Suppressor macrophage treated with lipopolysaccharide for 1 hour (primary cell): ENCODE results near the gene ATOSB.

Source experiments
- DNase-seq, 3 donors: peaks; one replicate each; pipeline ENCODE4 v3.0.0-alpha.2; 2020 to 2022

The ATOSB gene

DNA sequence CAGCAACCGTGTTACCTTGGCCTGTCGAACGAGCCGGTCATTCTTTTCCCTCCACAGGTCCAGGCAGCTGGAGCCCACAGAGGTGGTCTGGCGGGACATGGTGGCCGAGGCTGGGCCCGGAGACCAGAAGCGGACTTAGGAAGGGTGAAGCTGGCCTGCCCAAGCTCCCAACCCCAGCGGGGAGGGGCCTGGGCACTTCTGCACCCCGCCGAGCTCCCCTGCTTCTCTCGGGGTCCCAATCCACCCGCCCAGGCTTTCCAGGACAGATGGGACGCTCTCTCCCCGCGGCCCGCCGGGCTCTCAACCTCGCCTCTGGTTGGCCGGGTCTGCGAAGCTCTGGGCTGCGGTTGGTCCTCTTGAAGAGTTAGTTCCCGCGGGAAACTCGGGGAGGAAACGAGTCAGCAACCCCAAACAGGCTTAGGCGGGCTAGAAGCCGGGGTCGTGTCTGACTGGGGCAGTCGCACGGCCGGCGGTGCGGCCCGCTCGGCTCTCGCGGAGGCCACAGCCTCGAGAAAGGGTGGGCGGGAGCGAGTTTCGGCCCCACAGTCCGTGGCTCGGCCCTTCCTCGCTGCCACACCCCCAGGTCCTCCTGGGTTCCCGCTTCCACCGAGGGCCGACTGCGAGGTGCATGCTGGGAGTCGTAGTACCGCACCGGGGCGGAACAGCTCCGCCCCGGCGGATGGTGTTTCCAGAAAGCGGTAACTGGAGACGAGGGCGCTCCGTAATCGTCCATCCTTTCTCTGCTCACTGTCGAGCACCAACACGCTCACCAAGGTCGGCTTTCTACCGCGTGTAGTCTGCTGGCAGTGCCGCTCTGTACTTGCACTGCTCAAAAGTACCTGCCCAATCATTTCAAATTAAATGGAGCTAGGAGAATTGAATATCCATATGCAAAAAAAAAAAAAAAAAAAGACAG, 36.0 kb downstream of the ATOSB start, which contains the start of gene FANCG:
Gene FANCG (minus strand): TSS at position 517 of the 916 bp plus-strand sequence. CDS start 418 bp downstream, at position 99.
- peak; percentile 91 to 95 (median 94) for DNase-seq

DNA sequence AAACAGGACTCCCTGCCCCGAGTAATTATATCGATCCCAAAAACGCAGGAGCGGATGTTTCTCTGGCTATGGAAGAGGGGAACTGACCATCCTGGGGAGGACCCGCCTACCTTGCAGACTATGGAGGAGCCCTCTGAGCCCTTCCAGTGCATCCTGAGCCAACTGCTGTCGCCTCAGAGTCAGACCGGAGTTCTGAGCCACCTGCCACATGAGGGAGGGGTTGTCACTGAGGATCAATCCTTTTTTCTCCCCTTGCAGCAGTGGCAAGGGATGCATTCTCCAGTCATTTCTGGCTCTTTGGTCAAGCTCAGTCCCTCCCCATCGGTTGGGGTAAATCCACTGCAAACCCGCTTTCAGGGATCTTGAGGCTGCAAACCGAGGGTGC, 36.6 kb downstream of the ATOSB start:
- DNase-seq: no peak

DNA sequence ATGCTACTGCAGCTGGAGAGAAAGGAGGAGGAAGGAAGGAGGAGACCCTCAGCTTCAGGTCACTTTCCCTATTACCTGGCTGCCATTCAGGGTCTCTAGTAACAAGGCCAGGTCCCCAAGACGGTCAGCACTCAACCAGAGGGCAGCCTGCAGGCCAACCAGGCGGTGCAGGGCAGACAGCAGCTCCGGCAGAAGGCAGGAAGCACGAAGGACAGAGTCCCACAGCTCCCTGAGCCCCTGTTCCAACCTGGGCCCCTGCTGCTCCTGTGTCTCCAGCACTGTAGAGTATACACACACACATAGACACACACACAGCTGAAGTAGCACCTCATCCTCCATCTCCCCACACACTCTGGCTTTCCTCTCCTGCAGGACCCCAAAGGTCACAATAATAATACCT, 37.6 kb downstream of the ATOSB start:
- no peak for DNase-seq

DNA sequence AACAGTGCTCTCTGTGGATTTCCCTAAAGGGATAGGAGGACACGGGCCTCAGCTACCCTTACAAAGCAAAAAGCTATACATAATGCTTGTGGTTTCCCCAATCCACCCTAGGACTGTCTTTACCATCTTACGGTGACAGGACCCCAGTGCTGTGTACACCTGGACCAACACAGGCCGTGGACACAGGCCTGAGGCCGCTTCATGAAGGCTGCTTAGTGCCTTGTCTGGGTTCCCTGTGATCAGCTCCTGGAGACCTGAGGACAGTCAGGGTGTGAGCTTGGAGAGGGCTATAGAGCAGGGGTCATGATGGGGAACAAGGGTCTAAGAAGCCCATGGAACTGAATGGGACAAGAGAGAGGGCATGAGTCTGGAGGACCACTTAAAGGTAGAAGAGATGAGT, 38.8 kb downstream of the ATOSB start:
- no peak for DNase-seq

DNA sequence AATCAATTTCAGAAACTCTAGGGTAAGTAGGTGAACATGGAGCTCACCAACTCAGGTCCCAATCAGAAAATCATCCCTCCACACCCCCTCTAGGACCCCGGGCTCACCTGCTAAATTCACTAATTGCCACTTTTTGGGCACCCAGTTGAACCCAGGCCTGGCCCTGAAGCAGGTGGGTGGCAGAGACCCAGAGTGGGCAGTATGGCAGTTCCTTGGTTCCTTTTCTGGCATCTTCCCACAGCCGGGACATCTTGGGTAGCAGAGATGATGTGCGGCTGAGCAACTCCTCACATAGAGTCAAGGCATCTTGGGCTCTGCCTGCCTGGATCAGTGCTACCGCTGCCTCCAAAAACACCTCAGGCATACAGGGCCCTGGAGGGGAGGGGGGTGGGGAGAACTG, 40.3 kb downstream of the ATOSB start:
- no peak for DNase-seq

DNA sequence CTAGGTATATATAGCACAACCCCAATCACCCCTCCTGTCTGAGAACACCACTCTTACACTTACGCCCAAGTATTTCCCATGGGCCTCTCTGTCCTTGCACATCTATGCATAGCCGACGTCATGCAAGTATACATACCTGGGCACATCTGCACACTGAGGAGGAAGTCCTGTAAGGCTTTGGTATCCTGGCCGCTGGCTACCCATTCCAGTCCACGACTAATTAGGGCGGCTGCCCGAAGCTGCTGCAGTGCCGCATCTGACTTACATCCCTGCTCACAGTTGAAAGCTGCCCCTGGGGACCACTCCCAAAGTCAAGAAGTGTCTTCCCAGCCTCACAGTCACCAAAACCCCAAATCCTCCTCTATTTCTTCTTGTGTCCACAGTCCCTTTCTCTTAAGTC, 40.9 kb downstream of the ATOSB start:
- DNase-seq: no peak

DNA sequence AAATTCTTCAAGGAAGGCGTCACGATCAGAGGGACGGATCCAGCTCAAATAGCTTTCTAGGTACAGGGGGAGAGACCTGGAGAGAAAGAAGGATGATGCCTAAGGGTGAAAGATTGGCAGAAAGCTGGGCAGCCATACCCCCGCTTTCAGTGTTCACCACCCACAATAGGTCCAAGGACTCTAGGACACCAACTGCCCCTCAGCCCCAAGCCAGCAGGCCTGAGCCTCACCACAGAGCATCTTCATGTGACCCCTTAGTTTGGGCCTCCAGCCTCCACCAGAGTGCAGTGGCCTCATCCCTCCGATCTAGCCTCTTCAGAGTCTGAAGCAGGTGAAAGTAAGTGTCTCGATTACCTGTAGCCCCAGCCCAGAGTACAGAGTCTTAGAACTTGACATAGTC, 41.5 kb downstream of the ATOSB start:
- no peak for DNase-seq

DNA sequence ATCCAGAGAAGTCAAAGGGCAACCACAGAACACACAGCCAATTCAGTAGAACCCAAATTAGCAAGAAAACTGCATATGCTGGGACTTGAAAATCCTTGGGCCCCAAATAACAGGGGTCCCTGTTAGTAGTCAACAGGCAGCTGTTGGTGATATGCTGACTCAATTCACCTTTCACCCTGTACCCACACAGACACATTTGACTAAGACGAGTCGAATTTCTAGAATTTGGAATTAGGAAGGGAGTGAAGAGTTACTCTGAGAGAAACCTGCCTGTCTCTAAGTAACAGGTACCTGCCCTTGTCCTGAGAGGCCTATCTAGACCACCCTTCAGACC, 42.4 kb downstream of the ATOSB start:
- no peak for DNase-seq

DNA sequence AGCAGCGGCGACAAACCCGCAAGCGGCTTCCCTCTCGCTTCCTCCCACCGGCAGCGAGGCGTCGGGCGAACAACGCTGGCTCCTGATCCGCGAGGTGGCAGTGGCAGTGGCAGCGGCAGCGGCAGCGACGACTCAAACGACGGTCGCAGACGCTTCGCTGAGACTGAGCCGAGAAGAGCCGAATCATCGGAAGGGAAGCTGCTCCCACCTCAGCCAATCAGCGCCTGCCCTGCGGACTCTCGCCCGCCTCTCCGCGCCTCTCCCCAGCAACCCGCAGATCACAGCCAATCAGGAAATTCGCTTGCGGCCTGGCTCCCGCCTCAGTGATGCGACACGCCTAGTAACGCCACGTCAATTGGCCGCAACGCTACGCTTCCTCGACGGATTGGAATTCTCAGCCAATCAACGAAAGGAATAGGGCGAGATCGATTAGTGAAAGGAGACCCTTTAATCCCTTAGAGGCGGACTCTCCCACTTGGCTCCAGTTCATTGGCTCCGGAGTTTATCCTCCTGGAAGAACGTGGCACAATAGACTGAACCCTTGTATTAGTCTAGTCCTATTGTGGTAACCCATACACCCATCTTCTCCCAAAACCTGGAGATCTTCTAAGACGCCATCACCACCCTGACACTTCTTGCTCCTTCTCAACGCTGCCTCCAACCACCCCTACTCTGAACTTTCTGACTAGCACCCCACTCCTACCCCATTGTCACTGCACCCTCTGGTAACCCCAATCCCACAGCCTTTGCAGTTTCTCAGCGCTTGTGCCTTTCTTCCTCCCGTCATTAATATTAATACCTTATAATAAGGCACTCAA, 43.0 kb downstream of the ATOSB start, which contains the start of gene VCP:
Gene VCP (minus strand): TSS at position 165 of the 818 bp plus-strand sequence. CDS start 272 bp downstream, outside the sequence.
- peak; percentile 97 to 99 (median 99) for DNase-seq

DNA sequence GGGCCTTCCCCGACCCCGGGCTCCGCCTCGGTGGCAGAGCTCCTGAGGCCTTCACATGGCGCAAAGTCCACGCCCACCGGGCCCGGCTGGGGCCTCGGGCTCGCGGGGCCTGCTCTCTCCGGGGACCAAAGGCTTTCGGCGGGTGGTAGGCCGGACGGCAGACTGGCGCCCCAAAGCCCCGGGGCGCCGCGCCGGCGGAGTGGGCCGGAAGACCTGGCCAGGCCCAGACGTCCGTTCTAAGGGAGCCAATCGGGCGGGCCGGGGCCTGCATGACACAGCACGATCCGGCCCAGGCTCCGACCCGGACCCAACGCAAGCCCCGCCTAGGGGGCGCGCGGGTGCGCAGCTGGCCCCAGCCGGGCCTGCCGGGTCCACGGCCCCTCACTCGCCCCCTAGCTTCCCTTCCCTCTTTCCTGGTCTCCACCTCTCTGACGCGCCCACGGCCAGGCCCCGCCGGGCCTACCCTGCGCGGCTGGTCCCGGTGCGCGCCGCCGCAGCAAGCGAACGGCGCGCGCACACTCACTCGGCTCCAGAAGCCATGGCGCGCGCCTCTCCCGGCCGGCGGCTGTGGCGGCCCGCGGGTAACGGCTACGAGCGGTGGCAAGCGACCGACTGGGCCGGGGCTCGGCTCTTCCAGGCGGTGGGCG, 43.7 kb downstream of the ATOSB start:
- DNase-seq: peak; percentile 89 to 96 (median 89)

DNA sequence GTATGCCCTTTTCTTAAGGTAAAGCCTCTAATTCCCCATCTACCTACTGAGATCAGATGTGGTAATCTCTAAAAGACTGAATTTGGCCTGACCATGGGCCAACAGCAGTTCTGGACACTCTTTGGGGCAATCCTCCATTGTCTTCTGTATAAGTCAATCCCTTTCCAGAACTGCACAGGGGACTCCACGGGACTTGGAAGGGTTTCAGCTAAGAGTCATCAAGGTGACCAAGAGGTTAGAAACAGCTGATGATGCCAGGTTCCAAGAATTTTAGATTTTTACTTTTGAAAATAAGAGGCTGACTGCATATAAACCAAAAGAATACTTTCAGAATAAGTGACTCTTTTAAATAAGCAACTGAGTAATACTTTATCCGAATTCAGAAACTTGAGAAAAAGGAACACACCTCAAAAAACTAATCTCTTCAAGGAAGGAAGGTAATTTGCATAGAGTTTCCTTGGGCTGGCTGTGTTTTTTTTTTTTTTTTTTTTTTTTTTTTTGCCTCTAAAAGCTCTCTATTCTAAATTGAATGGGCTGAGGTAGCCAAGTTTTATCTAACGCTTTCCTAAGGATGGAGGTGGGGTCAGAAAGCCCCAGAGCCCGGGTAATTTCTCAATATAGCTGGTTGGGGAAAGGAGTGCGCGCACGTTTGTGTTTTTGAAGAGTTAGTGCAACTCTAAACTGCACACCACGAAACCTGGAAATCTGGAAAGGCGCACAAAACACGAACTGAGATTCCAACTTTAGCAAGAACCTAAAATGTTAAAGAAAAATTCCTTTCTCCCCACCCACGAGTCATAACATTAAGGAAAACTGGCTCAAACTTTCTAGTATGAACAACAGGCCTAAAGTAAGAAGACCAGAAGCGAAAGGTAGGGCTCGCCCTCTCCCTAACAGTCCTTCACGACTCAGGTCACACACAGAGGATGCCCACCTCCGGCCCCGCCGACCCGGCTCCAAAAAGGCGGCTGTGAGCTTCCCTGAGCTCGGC, 44.5 kb downstream of the ATOSB start:
- DNase-seq: peak in 2 of 3 donors; percentile 12 to 20

DNA sequence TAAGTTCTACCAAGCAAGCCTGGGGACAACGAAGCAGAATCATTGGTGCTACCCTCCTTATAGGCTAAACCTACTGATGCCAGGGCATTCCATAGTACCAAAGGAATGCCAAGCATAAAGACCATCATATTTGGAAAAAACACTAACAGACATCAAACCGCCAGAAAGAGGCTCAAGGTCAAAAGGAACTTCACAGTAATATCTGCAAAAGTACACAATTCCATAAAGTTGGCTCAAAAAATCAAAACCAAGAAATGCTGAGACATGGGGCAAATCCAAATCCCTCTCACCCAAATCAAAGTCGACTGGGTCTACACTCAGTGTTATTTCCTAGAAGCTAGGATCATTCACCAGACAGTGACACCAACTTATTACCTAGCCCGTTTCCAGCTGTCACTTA, 46.6 kb downstream of the ATOSB start:
- no peak for DNase-seq

DNA sequence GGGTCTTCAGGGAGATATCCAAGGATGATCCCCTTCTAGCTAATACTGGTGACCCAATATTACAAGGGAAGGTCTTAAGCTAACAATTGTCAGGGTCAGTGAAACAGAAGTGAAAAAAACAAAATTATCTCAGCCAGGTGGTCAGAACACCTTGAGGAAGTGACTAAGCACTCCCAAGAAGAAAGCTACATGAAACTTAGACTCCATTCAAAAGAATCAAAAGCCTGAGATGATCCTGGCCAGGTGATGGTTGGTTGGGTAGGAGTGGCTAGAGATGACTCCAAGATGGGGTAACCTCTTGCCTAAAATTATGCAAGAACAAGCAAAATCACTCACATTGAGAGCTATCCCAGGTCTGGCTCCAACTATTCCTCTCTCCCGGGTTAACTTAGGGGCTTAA, 48.6 kb downstream of the ATOSB start:
- no peak for DNase-seq

DNA sequence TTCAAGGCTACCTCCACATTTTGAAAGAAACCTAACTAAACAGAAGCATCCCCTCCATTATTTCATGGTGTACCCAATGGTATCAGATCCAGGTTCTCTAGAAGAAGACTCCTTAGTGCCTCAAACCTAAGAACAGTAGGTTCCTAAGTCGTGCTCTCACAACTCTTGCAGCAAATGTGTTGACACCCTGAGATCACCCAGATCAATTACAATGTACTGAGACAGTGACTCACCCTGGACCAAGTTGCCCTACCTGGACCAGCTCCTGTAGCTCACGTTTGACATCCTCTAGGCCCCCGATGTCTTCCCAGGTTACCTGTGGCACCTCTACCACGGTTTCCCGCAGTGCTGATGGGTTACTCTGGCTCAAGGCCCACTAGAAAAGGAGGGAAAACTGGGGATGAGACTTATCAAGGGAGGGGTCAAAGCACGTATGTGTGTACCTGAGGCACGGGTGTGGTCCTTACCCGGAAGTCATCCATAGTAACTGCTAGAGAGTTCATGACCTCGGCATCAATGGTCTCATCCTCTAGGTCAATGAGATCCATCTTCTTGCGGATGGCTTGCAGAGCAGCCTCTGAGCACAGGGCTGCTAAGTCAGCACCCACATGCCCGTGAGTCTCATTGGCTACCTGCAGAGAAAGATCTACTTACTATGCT, 55.0 kb downstream of the ATOSB start:
- no peak for DNase-seq

DNA sequence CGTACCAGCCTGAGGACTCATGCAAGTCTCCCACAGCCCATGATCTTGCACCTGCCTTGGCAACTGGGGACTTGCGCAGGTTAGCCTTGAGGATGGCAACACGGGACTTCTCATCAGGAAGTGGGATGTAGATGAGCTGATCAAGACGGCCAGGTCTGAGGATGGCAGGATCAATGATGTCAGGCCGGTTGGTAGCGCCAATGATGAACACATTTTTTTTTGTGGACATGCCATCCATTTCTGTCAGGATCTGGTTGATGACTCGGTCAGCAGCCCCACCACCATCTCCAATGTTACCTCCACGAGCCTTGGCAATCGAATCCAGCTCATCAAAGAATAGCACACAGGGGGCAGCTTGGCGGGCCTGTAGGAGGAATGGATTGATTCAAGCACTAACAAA, 56.2 kb downstream of the ATOSB start:
- DNase-seq: no peak

DNA sequence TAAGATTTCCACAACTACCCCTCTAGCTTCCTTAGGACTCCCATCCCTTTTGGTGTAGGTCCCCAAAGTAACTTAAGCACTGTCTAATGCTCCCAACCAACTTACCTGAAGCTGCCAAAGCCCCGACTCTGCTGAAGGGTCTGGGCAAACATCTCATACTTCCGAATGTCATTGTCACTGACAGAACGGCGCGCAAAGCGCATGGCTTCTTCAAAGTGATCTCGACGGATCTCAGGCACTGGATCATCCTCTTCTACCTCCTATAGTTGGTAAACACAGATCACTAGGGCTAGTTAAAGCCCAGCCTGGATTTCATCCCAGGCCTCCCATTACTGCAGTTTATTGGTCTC, 58.4 kb downstream of the ATOSB start:
- no peak for DNase-seq

DNA sequence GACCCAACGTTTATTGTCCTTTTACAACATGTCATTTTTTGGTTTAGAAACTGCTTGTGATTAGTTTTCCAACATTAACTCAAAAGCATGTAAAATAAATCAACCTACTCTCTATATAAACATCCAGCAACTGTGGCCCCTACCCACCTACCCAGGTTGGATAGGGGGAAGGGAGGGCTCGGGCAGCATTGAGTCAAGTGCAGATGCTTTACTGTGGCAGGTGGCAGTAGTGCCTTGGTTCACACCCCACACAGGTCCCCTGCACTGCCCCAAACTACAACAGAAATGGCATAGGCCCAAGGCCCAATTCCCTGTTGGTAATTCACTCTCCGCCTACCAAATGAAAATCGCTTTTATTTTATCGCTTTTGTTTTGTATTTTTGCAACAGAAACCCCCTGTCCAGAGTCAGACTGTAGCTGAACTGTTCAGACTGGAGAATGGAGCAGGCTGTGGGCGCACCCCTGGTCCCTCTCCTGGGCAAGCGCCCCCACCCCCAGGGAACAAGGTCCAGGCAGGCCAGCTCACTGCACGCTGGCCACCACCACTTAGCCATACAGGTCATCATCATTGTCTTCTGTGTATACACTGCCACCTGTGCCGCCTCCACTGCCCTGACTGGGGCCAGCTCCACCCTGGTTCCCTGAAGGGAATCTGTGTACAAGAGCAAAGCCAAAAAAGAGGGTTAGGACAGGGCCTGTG, 58.9 kb downstream of the ATOSB start:
- no peak for DNase-seq

DNA sequence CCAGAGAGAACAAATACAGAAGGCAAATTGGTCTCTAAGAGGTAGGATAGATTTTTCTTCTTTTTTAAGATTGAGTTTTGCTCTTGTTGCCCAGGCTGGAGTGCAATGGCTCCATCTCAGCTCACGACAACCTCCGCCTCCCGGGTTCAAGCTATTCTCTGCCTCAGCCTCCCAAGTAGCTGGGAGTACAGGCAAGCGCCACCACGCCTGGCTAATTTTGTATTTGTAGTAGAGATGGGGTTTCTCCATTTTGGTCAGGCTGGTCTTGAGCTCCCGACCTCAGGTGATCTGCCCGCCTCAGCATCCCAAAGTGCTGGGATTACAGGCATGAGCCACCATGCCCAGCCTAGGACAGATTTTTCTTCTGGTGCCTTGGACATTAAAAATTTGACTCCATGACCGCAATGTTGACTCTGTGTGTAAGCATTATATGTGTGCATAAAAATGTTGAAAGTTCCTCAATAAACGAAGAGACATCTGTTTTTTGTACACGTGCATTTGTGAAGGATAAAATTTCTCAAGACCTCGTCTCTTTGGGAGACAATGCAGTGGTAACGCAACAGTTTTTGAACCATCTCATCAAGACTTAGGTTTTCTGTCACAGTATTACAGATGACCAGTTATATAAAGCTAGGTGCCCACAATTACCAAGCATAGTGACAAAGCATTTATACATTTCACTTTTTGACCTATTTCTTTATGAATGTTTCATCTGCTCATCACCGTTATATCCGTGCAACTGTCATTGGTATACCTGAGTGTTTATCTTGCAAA, 60.6 kb downstream of the ATOSB start:
- DNase-seq: no peak

DNA sequence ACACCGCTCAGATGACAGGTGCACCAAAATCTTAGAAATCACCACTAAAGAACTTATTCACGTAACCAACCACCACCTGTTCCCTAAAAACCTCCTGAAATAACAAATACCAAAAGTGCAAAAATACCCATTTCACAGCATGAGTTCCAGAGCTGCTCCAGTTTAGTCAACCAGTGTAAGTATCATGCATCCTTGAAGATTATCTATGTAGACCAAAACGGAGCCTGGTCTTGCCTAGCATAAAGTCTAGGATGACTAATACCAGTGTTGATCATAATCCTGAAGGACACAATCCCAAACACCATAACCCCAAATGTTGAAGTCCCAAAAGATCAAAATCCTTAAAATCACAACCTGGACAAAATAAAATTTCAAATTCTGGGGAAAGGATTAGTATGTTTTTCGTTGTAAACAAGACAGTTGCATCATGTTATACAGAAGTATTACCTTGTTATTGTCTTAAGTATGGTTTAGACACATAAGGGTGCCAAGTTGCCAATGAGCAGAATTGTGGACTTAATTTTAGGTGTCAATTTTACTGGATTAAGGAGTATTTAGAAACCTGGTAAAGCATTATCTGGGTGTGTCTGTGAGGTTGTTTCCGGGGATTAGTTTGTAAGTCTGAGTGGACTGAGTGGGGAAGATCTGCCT, 61.4 kb downstream of the ATOSB start:
- DNase-seq: no peak
